SK-N-SH (cell line): ENCODE results near the gene RSU1. TPM values are rescaled to one million over a fixed set of nuclear protein-coding genes. Genes with fewer than 3 reads are reported as not detected.

Experiments used
- CTCF ChIA-PET: fragments of 300-600, 350-600 bp; formaldehyde crosslinking; extraction: SDS; loops from one replicate; lab custom pipeline; 2021; lab: Yijun Ruan, JAX
- POLR2A ChIA-PET: fragments of 350-600 bp; sonication (Branson Sonifier 250); formaldehyde crosslinking; extraction: SDS; loops from one replicate; lab custom pipeline; 2020; ENCODE audit warnings: antibody characterized with exemption, inconsistent platforms; lab: Yijun Ruan, JAX
- DNase-seq: peaks from one replicate; pipeline ENCODE4 v3.0.0; 2012
- H2AFZ ChIP-seq: fragments of 200-600 bp; sonication (generic); 2 replicates; pipeline ENCODE4 v1.8.1; 2016; ENCODE audit warnings: antibody characterized with exemption, mild to moderate bottlenecking, low read depth
- H3F3A ChIP-seq: fragments of 200-600 bp; sonication (generic); replicated peaks from 2 replicates; pipeline ENCODE3; 2016; ENCODE audit warnings: antibody characterized with exemption, mild to moderate bottlenecking; ENCODE audit not compliant: insufficient read depth
- H3K27ac ChIP-seq, 2 experiments: fragments of 200-500 bp in 1 of 2; fragments of 200-600 bp in 1 of 2; sonication (Bioruptor generic) in 1 of 2; sonication (generic), shearing (Covaris generic) in 1 of 2; 2 replicates each; pipeline versions ENCODE4 v1.5.1 to v1.6.1; 2014 to 2016; ENCODE audit warnings: low read depth in 2 of 2, inconsistent platforms in 1 of 2, low read length in 1 of 2, mild to moderate bottlenecking in 1 of 2, mixed read lengths in 1 of 2
- H3K27me3 ChIP-seq: fragments of 200-600 bp; sonication (generic), shearing (Covaris generic); 2 replicates; pipeline ENCODE4 v1.6.1; 2016; ENCODE audit warnings: mixed run types; ENCODE audit not compliant: insufficient read depth
- H3K36me3 ChIP-seq, 2 experiments: fragments of 200-500 bp in 1 of 2; fragments of 200-600 bp in 1 of 2; sonication (Bioruptor generic) in 1 of 2; sonication (generic) in 1 of 2; replicated peaks in 1 of 2; 2 replicates each; pipeline versions ENCODE3 to v1.5.1; 2014 to 2016; ENCODE audit warnings: low read length in 1 of 2, mild to moderate bottlenecking in 1 of 2; ENCODE audit not compliant: insufficient read depth in 2 of 2, control insufficient read depth in 1 of 2
- H3K4me1 ChIP-seq, 2 experiments: fragments of 200-500 bp in 1 of 2; fragments of 200-600 bp in 1 of 2; sonication (Bioruptor generic) in 1 of 2; sonication (generic), shearing (Covaris generic) in 1 of 2; 2 replicates each; pipeline versions ENCODE4 v1.5.1 to v1.6.1; 2014 to 2016; ENCODE audit warnings: low read depth in 1 of 2, low read length in 1 of 2, mixed run types in 1 of 2; ENCODE audit not compliant: insufficient read depth in 2 of 2, control insufficient read depth in 1 of 2
- H3K4me2 ChIP-seq: fragments of 200-600 bp; sonication (generic), shearing (Covaris generic); 2 replicates; pipeline ENCODE4 v1.6.1; 2017; ENCODE audit warnings: mixed run types
- H3K4me3 ChIP-seq, 2 experiments: fragments of 200-500 bp in 1 of 2; fragments of 200-600 bp in 1 of 2; sonication (Bioruptor generic) in 1 of 2; sonication (generic), shearing (Covaris generic) in 1 of 2; 2 replicates each; pipeline versions ENCODE4 v1.5.1 to v1.8.1; 2014 to 2016; ENCODE audit warnings: low read depth in 2 of 2, inconsistent platforms in 1 of 2, low read length in 1 of 2, mild to moderate bottlenecking in 1 of 2, mixed read lengths in 1 of 2, moderate library complexity in 1 of 2
- H3K79me2 ChIP-seq: fragments of 200-600 bp; sonication (generic); 2 replicates; pipeline ENCODE4 v1.8.1; 2017; ENCODE audit warnings: mild to moderate bottlenecking; ENCODE audit not compliant: insufficient read depth
- H3K9ac ChIP-seq: fragments of 200-600 bp; sonication (generic); 2 replicates; pipeline ENCODE4 v1.6.1; 2017; ENCODE audit warnings: mixed run types
- H3K9me2 ChIP-seq: fragments of 200-600 bp; sonication (generic); 2 replicates; pipeline ENCODE4 v1.6.1; 2017; ENCODE audit warnings: mixed run types
- H3K9me3 ChIP-seq: fragments of 200-600 bp; sonication (generic); 2 replicates; pipeline ENCODE4 v1.6.1; 2017; ENCODE audit warnings: mixed run types, mild to moderate bottlenecking, moderate library complexity
- H4K20me1 ChIP-seq: fragments of 200-600 bp; sonication (generic); 2 replicates; pipeline ENCODE4 v1.6.1; 2017; ENCODE audit warnings: mild to moderate bottlenecking, mixed run types; ENCODE audit not compliant: insufficient read depth
- CHD2 ChIP-seq: fragments of 150-350 bp; IDR thresholded peaks from 2 replicates; pipeline ENCODE4 v1.6.1; 2018; ENCODE audit warnings: low read length; ENCODE audit not compliant: partially characterized antibody
- FOXJ3 ChIP-seq: sonication (generic); formaldehyde crosslinking; IDR thresholded peaks from 2 replicates; pipeline ENCODE4 v1.5.1; 2020; ENCODE audit warnings: mild to moderate bottlenecking, missing genetic modification reagents
- FOXM1 ChIP-seq: IDR thresholded peaks from 2 replicates; pipeline ENCODE4 v1.4.0; 2012; ENCODE audit warnings: low read depth, mild to moderate bottlenecking
- GABPA ChIP-seq: IDR thresholded peaks from 2 replicates; pipeline ENCODE4 v1.4.0; 2012; ENCODE audit warnings: low read depth, mild to moderate bottlenecking
- MAX ChIP-seq: IDR thresholded peaks from 2 replicates; pipeline ENCODE4 v1.4.0; 2012; ENCODE audit warnings: low read depth
- MXI1 ChIP-seq: IDR thresholded peaks from 2 replicates; pipeline ENCODE4 v1.6.1; 2012; ENCODE audit warnings: mild to moderate bottlenecking, low read depth, low read length, improper control_type of control experiment
- NFIC ChIP-seq: IDR thresholded peaks from 2 replicates; pipeline ENCODE4 v1.4.0; 2012; ENCODE audit warnings: borderline replicate concordance
- PBX3 ChIP-seq: IDR thresholded peaks from 2 replicates; pipeline ENCODE4; 2012
- POLR2AphosphoS5 ChIP-seq: IDR thresholded peaks from 2 replicates; pipeline ENCODE4 v1.6.1; 2012; ENCODE audit warnings: low read depth, low read length
- RAD21 ChIP-seq: IDR thresholded peaks from 2 replicates; pipeline ENCODE4 v1.6.1; 2012; ENCODE audit warnings: mild to moderate bottlenecking, low read length
- RCOR1 ChIP-seq: fragments of 150-350 bp; IDR thresholded peaks from 2 replicates; pipeline ENCODE4 v1.6.1; 2017; ENCODE audit warnings: antibody characterized with exemption, low read length
- RXRA ChIP-seq: IDR thresholded peaks from 2 replicates; pipeline ENCODE4 v1.4.0; 2012; ENCODE audit warnings: low read depth, mild to moderate bottlenecking, borderline replicate concordance
- SMC3 ChIP-seq: IDR thresholded peaks from 2 replicates; pipeline ENCODE4 v1.6.1; 2012; ENCODE audit warnings: low read depth, low read length, improper control_type of control experiment
- USF2 ChIP-seq: fragments of 150-350 bp; IDR thresholded peaks from 2 replicates; pipeline ENCODE4 v1.6.1; 2017; ENCODE audit warnings: antibody characterized with exemption, low read length, low read depth, borderline replicate concordance
- WGBS: methylation state at CpG from one replicate; pipeline ENCODE4 v1.1.6; 2017; ENCODE audit warnings: low lambda C conversion rate; 5-methylcytosine and 5-hydroxymethylcytosine counted together
- polyA plus RNA-seq, 3 experiments: library from polyadenylated mRNA; depleted of rRNA; stranded (reverse); fragments of >200 nt; gene quantifications; 2 replicates each; pipeline ENCODE4 v1.2.3, GENCODE V29; 2012

RSU1 gene
- polyA plus RNA-seq, 1 of the 3 experiments (the other 2 are of a cell fraction): 59.8 TPM

- Histone ChIP-seq H3K9me2 (no peaks in the 10 kb centered on the region), H3K4me2 (no peak overlapping the region), H3K36me3 (peaks cover 0 to 4% of the 10 kb centered on the region in 2 experiments), H3K27ac (no peak overlapping the region), H4K20me1 (no peaks in the 10 kb centered on the region), H3F3A (no peaks in the 10 kb centered on the region), H3K9ac (no peak overlapping the region), H2AFZ (no peak overlapping the region), H3K9me3 (no peaks in the 10 kb centered on the region), H3K4me1 (no peaks in the 10 kb centered on the region), H3K4me3 (no peak overlapping the region), H3K27me3 (no peaks in the 10 kb centered on the region), H3K79me2 (no peaks in the 10 kb centered on the region)
- TF ChIP-seq CHD2 (no peak), MXI1 (no peak), USF2 (no peak), RCOR1 (no peak), NFIC (no peak), POLR2AphosphoS5 (no peak), SMC3 (no peak)
- CTCF ChIA-PET: interaction anchor here (0.9 kb wide), 1 partner anchor 12 kb away, joined by 3 read pairs; no protein-coding TSS in a partner anchor
- no peak for DNase-seq
- POLR2A ChIA-PET: no interaction called here
- 53% methylated on average over 1 of the region's 1 CpG for WGBS
Observed at GRCh38 chr10:16681521-16681920, 135.7 kb downstream of the RSU1 start.

GRCh38 chr10:16679511-16679910 is 137.7 kb downstream of the RSU1 start:
- no peaks in the 10 kb centered on the region for H3K9me2 ChIP-seq
- no peak overlapping the region for H3K4me3 ChIP-seq
- no peaks in the 10 kb centered on the region for H3K4me1 ChIP-seq
- TF ChIP-seq FOXJ3 (CRISPR knock-in tag): no peak
- TF ChIP-seq GABPA: no peak
- no peak for TF ChIP-seq POLR2AphosphoS5
- no peak for TF ChIP-seq RXRA
- no peak for TF ChIP-seq FOXM1
- TF ChIP-seq MAX: no peak
- TF ChIP-seq PBX3: no peak
- TF ChIP-seq RAD21: no peak
- no peak for TF ChIP-seq RCOR1
- TF ChIP-seq, all 33 proteins: peak for 0
- Histone ChIP-seq H3K4me2 (no peak overlapping the region), H3K9me3 (no peaks in the 10 kb centered on the region), H3F3A (no peaks in the 10 kb centered on the region), H2AFZ (no peak overlapping the region), H4K20me1 (no peaks in the 10 kb centered on the region), H3K27me3 (no peaks in the 10 kb centered on the region), H3K27ac (no peak overlapping the region), H3K36me3 (peaks cover 0 to 3% of the 10 kb centered on the region in 2 experiments), H3K9ac (no peak overlapping the region), H3K79me2 (no peaks in the 10 kb centered on the region)
- ChIA-PET CTCF (no interaction called here), POLR2A (no interaction called here)
- no peak for DNase-seq
- 92% methylated on average over 6 of the region's 6 CpGs for WGBS
